ENCODE results near the gene GBP7. TPM values are rescaled to one million over a fixed set of nuclear protein-coding genes. Genes with fewer than 3 reads are reported as not detected.

Gene GBP7
- total RNA-seq (2022; extraction: Qiagen RNA extraction; ENCODE audit: low read depth): not detected in 5 replicates

GRCh38 chr1:89175601-89176256 is at the start of gene GBP7:
Gene GBP7, minus strand, starts transcription at chr1:89176003. Its CDS starts 4,068 bp downstream, at chr1:89171935.

GRCh38 chr1:89198491-89199072 is 22.8 kb upstream of the GBP7 start, which contains the start of gene GBP4:
Gene GBP4, minus strand, starts transcription at chr1:89198942. Its CDS starts 108 bp downstream, at chr1:89198834.

GRCh38 chr1:89125913-89126580 is 49.8 kb downstream of the GBP7 start, which contains the start of gene GBP2:
Gene GBP2, minus strand, starts transcription at chr1:89126114. Its CDS starts 4,148 bp downstream, at chr1:89121966.

Other genes with a start within 250 kb of the GBP7 start
- 5.6 to 8.8 TPM (median 6.7 TPM) in 5 replicates for gene KYAT3, start 183.4 kb downstream of the GBP7 start, total RNA-seq (2022; extraction: Qiagen RNA extraction; ENCODE audit: low read depth)
- gene RBMXL1, start 183.4 kb downstream of the GBP7 start, total RNA-seq (2022; extraction: Qiagen RNA extraction; ENCODE audit: low read depth): 2.3 to 3.1 TPM (median 2.6 TPM) in 5 replicates
- gene GBP3, start 153.1 kb downstream of the GBP7 start, total RNA-seq (2022; extraction: Qiagen RNA extraction; ENCODE audit: low read depth): 1.1 to 1.3 TPM (median 1.3 TPM) in 5 replicates
- 0.07 to 0.34 TPM (median 0.13 TPM) in 5 replicates for gene GBP1, start 110.8 kb downstream of the GBP7 start, total RNA-seq (2022; extraction: Qiagen RNA extraction; ENCODE audit: low read depth)
- 0.74 to 1.3 TPM (median 0.91 TPM) in 5 replicates for gene GBP2, start 49.9 kb downstream of the GBP7 start, total RNA-seq (2022; extraction: Qiagen RNA extraction; ENCODE audit: low read depth)
- gene GBP4, start 22.9 kb upstream of the GBP7 start, total RNA-seq (2022; extraction: Qiagen RNA extraction; ENCODE audit: low read depth): 0.02 TPM in 1 of 5 replicates, not detected in the others
- 0.05 TPM in 2 of 5 replicates, not detected in the others for gene GBP5, start 96.9 kb upstream of the GBP7 start, total RNA-seq (2022; extraction: Qiagen RNA extraction; ENCODE audit: low read depth)
- not detected in 5 replicates for gene GBP6, start 188.1 kb upstream of the GBP7 start, total RNA-seq (2022; extraction: Qiagen RNA extraction; ENCODE audit: low read depth)

Measured in A549 treated with CpdA at 1 μM for 4 hours (cell line).